ENCODE results near the gene DHX35.

- TF ChIP-seq, protein P1, sequence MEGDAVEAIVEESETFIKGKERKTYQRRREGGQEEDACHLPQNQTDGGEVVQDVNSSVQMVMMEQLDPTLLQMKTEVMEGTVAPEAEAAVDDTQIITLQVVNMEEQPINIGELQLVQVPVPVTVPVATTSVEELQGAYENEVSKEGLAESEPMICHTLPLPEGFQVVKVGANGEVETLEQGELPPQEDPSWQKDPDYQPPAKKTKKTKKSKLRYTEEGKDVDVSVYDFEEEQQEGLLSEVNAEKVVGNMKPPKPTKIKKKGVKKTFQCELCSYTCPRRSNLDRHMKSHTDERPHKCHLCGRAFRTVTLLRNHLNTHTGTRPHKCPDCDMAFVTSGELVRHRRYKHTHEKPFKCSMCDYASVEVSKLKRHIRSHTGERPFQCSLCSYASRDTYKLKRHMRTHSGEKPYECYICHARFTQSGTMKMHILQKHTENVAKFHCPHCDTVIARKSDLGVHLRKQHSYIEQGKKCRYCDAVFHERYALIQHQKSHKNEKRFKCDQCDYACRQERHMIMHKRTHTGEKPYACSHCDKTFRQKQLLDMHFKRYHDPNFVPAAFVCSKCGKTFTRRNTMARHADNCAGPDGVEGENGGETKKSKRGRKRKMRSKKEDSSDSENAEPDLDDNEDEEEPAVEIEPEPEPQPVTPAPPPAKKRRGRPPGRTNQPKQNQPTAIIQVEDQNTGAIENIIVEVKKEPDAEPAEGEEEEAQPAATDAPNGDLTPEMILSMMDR (IDR thresholded peaks at IDR 0.05) = no peak
- TF ChIP-seq POLR2A (IDR thresholded peaks at IDR 0.05) = no peak
Observed at GRCh38 chr20:38962928-38963401, 821 bp downstream of the DHX35 start.
